Smooth muscle cell (in vitro differentiated cells): ENCODE results near the gene LAMA5. TPM values are rescaled to one million over a fixed set of nuclear protein-coding genes. Genes with fewer than 3 reads are reported as not detected.
A peak's percentile ranks its signal among the peaks of the same experiment; 100 is the strongest.

Experiments
- DNase-seq: peaks from one replicate; lab custom pipeline; 2025; ENCODE audit not compliant: unreplicated experiment; lab: John Stamatoyannopoulos, UW
- H2AFZ ChIP-seq: fragments of 200-600 bp; sonication (generic); 2 replicates; pipeline ENCODE4 v1.6.0; 2016; ENCODE audit warnings: antibody characterized with exemption, low read depth, mild to moderate bottlenecking
- H3F3A ChIP-seq: fragments of 200-600 bp; sonication (generic); 2 replicates; pipeline ENCODE4 v1.6.0; 2017; ENCODE audit warnings: antibody characterized with exemption, low read depth
- H3K27ac ChIP-seq: fragments of 200-600 bp; sonication (generic); 2 replicates; pipeline ENCODE4 v1.5.1; 2016; ENCODE audit warnings: low read depth, mild to moderate bottlenecking
- H3K27me3 ChIP-seq: fragments of 200-600 bp; sonication (generic); 2 replicates; pipeline ENCODE4 v1.6.1; 2016; ENCODE audit warnings: low read depth, mild to moderate bottlenecking
- H3K36me3 ChIP-seq: fragments of 200-600 bp; sonication (generic); 2 replicates; pipeline ENCODE4 v1.5.1; 2016; ENCODE audit warnings: low read depth
- H3K4me1 ChIP-seq: fragments of 200-600 bp; sonication (generic); 2 replicates; pipeline ENCODE4 v1.5.1; 2016; ENCODE audit warnings: low read depth
- H3K4me2 ChIP-seq: fragments of 200-600 bp; sonication (generic); 2 replicates; pipeline ENCODE4 v1.6.0; 2016; ENCODE audit warnings: mild to moderate bottlenecking
- H3K4me3 ChIP-seq: fragments of 200-600 bp; sonication (generic); 2 replicates; pipeline ENCODE4 v1.5.1; 2016; ENCODE audit warnings: mild to moderate bottlenecking
- H3K79me2 ChIP-seq: fragments of 200-600 bp; sonication (generic); 2 replicates; pipeline ENCODE4 v1.6.0; 2016; ENCODE audit warnings: low read depth, mild to moderate bottlenecking
- H3K9ac ChIP-seq: fragments of 200-600 bp; sonication (generic); 2 replicates; pipeline ENCODE4 v1.6.0; 2016; ENCODE audit warnings: low read depth
- H3K9me3 ChIP-seq: fragments of 200-600 bp; sonication (generic); replicated peaks from 2 replicates; pipeline ENCODE4 v1.5.1; 2016; ENCODE audit warnings: low read depth
- H4K20me1 ChIP-seq: fragments of 200-600 bp; sonication (generic); 2 replicates; pipeline ENCODE4 v1.6.0; 2016; ENCODE audit warnings: low read depth
- CTCF ChIP-seq: fragments of 200-600 bp; sonication (generic); IDR thresholded peaks from 2 replicates; pipeline ENCODE4 v1.5.1; 2017; ENCODE audit warnings: borderline replicate concordance, mild to moderate bottlenecking, antibody characterized with exemption; ENCODE audit not compliant: insufficient read depth, poor library complexity, severe bottlenecking
- WGBS: methylation state at CpG from one replicate; pipeline ENCODE4 v1.1.7; 2016; ENCODE audit warnings: low lambda C conversion rate; 5-methylcytosine and 5-hydroxymethylcytosine counted together
- polyA plus RNA-seq: library from polyadenylated mRNA; unstranded; fragments of >200 nt; fragmentation: Nextera tagmentation; extraction: Ambion mirVana; gene quantifications from 2 replicates; pipeline ENCODE4 v1.2.1, GENCODE V29; 2016
- total RNA-seq: library from RNA; depleted of rRNA; stranded (reverse); fragments of >200 nt; gene quantifications from 2 replicates; pipeline ENCODE4 v1.2.3, GENCODE V29; 2014

The LAMA5 gene
- total and polyA plus RNA-seq, 2 experiments from 2014 or later, result 27.5 to 27.6 TPM

GRCh38 chr20:62352402-62353288, 14.5 kb downstream of the LAMA5 start:
- H3K4me3 ChIP-seq, result no peak overlapping the region
- peaks cover 21% of the 10 kb centered on the region for H3K4me1 ChIP-seq
- H3F3A ChIP-seq, result no peaks in the 10 kb centered on the region
- H3K9ac ChIP-seq, result no peak overlapping the region
- H3K27me3 ChIP-seq, result no peaks in the 10 kb centered on the region
- H3K9me3 ChIP-seq, result no peaks in the 10 kb centered on the region
- no peak overlapping the region for H3K27ac ChIP-seq
- H3K4me2 ChIP-seq, result no peak overlapping the region
- H3K79me2 ChIP-seq, result peaks cover 14% of the 10 kb centered on the region
- no peaks in the 10 kb centered on the region for H3K36me3 ChIP-seq
- WGBS, result 94% methylated on average over 41 of the region's 43 CpGs
- peaks cover 6% of the 10 kb centered on the region for H4K20me1 ChIP-seq
- no peak for TF ChIP-seq CTCF
- no peak for DNase-seq
- no peak overlapping the region for H2AFZ ChIP-seq

- Histone ChIP-seq H4K20me1 (peaks cover 4% of the 10 kb centered on the region), H2AFZ (no peak overlapping the region), H3K4me2 (no peak overlapping the region), H3K4me3 (no peak overlapping the region), H3K79me2 (peaks cover 8% of the 10 kb centered on the region), H3K9ac (no peak overlapping the region), H3F3A (no peaks in the 10 kb centered on the region), H3K36me3 (no peaks in the 10 kb centered on the region), H3K27ac (no peak overlapping the region), H3K4me1 (peaks cover 21% of the 10 kb centered on the region), H3K9me3 (no peaks in the 10 kb centered on the region), H3K27me3 (no peaks in the 10 kb centered on the region)
- no peak for TF ChIP-seq CTCF
- DNase-seq, result no peak
- WGBS, result 92% methylated on average over 27 of the region's 60 CpGs
These were observed 15.4 kb downstream of the LAMA5 start for GRCh38 chr20:62351469-62352401.

GRCh38 chr20:62350629-62351422, 16.3 kb downstream of the LAMA5 start:
- TF ChIP-seq CTCF, result no peak
- no peaks in the 10 kb centered on the region for H4K20me1 ChIP-seq
- H3K4me3 ChIP-seq, result no peak overlapping the region
- no peak overlapping the region for H3K4me2 ChIP-seq
- H3K4me1 ChIP-seq, result peaks cover 13% of the 10 kb centered on the region
- 89% methylated on average over 21 of the region's 23 CpGs for WGBS
- no peak overlapping the region for H3K9ac ChIP-seq
- H3K27ac ChIP-seq, result peak overlapping the region; percentile 69
- H3K9me3 ChIP-seq, result no peaks in the 10 kb centered on the region
- no peaks in the 10 kb centered on the region for H3F3A ChIP-seq
- no peaks in the 10 kb centered on the region for H3K27me3 ChIP-seq
- DNase-seq, result no peak
- no peaks in the 10 kb centered on the region for H3K79me2 ChIP-seq
- no peak overlapping the region for H2AFZ ChIP-seq
- no peaks in the 10 kb centered on the region for H3K36me3 ChIP-seq
